DMS153 treated with DMSO at 0.1 percent for 48 hours (cell line): ENCODE data around the gene SF3B1.
"Not testable (repeated sequence)": the region's sequence is repeated elsewhere in the genome, so short reads cannot be mapped to it uniquely, and the experiment has no call there.

ENCODE experiments used
- DNase-seq: peaks from one replicate; lab custom pipeline; 2025; ENCODE audit not compliant: unreplicated experiment; lab: John Stamatoyannopoulos, UW

SF3B1 gene, protein sequence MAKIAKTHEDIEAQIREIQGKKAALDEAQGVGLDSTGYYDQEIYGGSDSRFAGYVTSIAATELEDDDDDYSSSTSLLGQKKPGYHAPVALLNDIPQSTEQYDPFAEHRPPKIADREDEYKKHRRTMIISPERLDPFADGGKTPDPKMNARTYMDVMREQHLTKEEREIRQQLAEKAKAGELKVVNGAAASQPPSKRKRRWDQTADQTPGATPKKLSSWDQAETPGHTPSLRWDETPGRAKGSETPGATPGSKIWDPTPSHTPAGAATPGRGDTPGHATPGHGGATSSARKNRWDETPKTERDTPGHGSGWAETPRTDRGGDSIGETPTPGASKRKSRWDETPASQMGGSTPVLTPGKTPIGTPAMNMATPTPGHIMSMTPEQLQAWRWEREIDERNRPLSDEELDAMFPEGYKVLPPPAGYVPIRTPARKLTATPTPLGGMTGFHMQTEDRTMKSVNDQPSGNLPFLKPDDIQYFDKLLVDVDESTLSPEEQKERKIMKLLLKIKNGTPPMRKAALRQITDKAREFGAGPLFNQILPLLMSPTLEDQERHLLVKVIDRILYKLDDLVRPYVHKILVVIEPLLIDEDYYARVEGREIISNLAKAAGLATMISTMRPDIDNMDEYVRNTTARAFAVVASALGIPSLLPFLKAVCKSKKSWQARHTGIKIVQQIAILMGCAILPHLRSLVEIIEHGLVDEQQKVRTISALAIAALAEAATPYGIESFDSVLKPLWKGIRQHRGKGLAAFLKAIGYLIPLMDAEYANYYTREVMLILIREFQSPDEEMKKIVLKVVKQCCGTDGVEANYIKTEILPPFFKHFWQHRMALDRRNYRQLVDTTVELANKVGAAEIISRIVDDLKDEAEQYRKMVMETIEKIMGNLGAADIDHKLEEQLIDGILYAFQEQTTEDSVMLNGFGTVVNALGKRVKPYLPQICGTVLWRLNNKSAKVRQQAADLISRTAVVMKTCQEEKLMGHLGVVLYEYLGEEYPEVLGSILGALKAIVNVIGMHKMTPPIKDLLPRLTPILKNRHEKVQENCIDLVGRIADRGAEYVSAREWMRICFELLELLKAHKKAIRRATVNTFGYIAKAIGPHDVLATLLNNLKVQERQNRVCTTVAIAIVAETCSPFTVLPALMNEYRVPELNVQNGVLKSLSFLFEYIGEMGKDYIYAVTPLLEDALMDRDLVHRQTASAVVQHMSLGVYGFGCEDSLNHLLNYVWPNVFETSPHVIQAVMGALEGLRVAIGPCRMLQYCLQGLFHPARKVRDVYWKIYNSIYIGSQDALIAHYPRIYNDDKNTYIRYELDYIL

DNA sequence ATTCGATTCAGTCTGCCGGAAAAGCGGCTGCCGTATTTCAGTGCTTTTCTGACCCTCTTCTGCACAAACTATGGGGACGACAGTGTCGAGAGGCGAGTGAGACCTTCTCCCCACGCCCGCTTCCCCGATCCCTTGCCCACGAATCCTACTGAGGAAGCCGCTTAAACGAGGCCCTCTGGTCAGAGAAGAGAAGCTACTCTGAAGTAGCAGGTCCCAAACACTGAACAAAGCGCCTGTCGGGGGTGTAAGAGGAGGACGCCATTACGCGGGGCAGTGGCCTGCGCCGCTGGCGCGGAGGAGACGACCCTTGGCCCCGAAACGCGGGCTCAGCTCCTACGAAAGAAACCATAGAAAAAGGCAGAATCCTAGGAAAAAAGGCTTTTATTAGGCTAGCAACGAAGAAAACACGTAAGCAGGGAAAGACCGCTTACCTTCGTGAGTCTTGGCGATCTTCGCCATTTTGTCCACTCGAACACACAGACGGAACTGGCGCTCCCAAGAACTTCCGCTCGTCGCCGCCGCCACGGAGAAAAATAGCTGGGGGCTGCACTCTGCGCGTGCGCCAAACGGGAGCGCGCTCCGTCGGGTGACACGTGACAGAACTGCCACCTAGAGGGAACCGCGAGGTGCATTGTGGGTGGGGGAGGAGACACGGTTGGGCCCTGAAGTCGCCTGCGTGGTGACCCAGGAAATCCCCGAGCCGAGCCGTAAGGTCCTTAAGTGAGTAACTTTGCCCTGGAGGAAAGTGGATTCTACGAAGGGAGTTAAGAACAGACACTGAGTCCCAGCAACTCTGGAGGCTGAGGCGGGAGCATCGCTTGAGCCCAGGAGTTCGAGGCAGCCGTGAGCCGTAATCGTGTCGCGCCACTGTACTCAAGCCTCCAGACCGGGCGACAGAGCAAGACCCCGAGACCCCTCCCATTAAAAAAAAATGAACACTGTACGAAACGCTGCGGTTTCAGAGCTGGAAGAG lies at the start of gene SF3B1:
Gene SF3B1, minus strand, starts transcription at position 488 of the 973 bp plus-strand sequence. Its CDS starts 29 bp downstream, at position 459.
- DNase-seq = peak; percentile 95

GRCh38 chr2:197484248-197484647 lies 49.4 kb upstream of the SF3B1 start:
- not testable (repeated sequence) for DNase-seq

DNA sequence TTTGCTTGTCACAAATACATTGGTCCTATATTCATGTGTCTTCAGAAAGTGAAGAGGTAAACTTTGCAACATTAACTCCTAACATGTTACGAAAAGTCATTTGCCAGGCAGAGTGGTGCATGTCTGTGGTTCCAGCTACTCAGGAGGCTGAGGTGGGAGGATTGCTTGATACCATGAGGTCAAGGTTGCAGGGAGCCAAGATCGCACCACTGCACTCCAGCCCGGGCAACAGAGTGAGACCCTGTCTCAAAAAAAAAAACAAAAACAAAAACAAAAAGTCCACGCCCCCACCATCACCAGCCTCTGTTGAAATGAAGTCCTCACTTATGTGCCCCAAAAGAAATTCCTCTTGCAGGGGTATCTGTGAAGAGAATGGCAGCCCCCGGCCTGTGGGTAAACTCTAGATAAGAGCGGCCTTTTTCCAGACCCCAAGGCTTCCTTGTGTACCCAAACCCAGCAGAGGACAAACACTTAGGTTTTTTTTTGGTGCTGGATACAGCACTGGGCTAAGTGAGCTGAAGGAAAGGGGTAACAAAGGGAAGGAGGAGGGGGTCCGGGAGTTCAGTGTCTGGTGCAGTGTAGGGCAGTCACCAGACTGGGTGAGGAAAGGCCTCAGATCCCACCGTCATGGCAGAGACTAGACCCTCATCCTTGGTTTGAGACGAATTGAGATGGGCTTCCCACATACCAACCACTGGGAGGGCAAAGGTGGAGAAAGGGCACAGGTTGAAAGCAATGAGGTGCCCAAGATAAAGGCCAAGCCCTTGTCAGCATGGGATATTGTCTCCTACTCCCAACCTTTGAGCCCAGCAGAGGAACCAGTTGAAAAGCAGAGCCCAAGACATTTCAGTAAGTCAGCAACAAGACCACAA lies 45.6 kb upstream of the SF3B1 start:
- DNase-seq = no peak

DNA sequence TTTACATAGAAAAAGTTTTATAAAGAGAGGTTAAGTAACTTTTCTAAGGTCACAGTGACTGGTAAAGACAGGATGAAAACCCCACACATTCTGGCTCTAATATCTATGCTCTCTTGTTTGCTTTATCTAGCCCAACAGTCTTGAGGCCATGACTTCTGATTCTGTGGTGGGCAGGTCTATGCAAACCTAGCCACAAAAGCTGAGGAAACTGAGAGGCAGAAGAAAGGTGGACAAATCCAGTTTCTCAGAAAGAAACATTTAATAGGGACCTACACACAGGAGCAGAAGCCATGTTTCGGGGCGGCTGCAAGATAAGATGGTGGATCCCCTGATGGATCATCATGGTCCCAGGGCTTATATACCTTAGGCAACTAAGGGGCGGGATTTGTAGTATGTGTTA lies 43.0 kb upstream of the SF3B1 start:
- no peak for DNase-seq

DNA sequence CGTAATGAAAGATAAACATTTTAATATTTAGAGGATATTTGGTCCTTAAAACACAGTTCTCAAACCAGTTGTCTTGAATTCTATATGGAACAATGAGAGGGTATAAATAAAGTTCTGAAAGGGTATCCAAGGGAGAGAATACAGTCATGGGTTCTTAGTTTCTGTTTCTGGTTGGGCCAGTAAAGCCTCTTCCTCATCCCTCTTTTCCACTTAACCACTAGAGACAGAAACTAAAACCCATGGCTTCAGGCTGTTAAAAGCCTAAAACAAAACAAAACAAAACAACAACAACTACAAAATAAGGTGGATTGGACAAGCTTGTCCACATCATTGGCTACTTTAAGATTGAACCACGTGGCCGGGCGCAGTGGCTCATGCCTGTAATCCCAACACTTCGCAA lies 37.3 kb upstream of the SF3B1 start:
- DNase-seq = no peak

- DNase-seq = no peak
Measured at GRCh38 chr2:197464175-197464574, 29.3 kb upstream of the SF3B1 start.

- DNase-seq = no peak
Measured at GRCh38 chr2:197461057-197461456, 26.2 kb upstream of the SF3B1 start.

DNA sequence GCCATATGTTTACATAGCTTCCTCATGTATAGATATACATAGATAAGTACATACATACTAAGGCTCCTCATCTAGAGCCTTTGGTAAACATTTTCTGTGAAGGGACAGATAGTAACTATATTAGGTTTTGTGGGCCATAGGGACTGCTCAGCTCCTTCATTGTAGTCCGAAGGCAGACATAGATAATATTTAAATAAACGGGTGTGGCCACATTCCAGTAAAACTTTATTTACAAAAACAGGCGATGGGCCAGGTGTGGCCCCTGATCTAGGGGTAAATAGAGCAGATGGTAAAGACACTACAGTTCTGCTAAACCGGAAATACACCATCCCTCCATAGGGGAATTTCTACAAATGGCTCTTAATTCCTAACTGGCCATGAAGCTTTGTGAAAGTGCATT lies 25.8 kb upstream of the SF3B1 start:
- DNase-seq = no peak

- no peak for DNase-seq
Measured at GRCh38 chr2:197455428-197455827, 20.6 kb upstream of the SF3B1 start.

- DNase-seq = no peak
Measured at GRCh38 chr2:197454923-197455322, 20.1 kb upstream of the SF3B1 start.

DNA sequence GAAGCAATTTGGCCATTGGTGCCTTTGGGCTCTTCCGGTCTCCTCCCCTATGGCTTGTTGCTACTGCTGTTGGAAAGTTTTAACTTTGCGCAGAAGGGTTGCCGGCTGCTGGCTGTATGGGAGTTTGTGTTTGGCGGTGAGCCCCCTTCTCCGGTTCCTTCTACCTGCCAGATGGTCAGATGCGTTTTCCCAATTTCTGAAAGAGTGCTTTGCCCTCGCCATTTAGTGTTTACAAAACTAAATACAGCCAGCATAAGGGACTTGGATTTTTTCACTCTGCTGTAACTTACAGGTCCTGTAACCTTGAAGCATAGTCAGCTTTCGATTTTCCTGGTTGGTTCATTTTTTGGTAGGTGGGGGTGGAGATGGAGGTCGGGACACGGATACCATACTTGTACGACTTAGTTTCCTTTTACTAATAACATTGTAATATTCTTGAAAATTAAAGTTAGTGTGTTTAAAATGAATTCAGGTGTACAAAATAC lies 19.1 kb upstream of the SF3B1 start:
- DNase-seq = no peak

- peak; percentile 97 for DNase-seq
Measured at GRCh38 chr2:197453123-197453913, 18.5 kb upstream of the SF3B1 start, which contains the start of gene COQ10B. COQ10B (plus strand) TSS chr2:197453552; CDS start chr2:197453561, 9 bp downstream.

DNA sequence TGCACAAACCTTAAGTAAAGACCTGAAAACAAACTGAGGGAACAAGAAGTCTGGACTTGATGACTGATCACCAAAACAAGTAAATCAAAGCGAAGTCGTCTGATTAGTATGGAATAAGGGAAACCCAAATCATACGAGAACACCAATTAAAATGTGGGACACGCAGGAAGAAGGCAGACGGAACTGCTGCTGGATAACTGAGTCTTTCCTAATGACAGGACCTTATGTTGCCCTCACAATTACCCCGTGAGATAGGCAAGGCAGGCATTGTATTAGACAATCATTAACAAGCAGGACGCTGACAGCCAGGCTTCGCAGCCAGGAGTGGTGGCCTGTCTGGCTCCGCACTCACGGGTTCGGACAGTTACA lies 17.9 kb upstream of the SF3B1 start:
- no peak for DNase-seq

- not testable (repeated sequence) for DNase-seq
Measured at GRCh38 chr2:197450935-197451358, 16.1 kb upstream of the SF3B1 start.

DNA sequence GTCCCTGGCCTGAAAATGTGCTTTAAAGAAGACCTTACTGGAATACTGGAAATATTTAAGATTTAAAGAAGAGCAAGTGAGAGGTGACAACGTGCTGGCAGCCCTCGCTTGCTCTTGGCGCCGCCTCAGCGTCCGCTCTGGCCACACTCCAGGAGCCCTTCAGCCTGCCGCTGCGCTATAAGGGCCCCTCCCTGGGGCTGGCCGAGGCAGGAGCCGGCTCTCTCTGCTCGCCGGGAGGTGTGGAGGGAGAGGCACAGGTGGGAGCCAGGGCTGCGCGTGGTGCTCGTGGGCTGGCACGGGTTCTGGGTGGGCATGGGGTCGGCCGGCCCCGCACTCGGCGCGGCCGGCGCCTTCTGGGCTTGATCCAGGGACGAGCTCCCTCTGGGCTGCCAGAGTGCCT lies 15.6 kb upstream of the SF3B1 start:
- no peak for DNase-seq

DNA sequence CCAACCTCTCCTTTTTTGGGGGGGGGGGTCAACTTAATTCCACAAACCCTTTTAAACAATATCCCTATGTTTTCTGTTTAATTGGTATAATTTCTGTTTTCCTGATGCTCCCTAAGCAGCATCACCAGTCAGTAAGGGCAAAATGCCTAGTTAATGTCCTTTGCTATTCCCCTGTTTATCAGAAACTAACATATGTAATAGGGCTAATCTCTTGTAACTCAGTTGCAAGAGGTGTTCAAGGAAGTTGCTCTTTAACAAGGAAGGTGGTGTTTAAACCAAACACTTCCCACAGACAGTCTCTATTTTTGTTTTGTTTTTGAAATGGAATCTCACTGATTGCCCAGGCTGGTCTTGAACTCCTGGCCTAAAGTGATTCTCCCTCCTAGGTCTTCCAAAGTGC lies 12.0 kb upstream of the SF3B1 start:
- DNase-seq = no peak

DNA sequence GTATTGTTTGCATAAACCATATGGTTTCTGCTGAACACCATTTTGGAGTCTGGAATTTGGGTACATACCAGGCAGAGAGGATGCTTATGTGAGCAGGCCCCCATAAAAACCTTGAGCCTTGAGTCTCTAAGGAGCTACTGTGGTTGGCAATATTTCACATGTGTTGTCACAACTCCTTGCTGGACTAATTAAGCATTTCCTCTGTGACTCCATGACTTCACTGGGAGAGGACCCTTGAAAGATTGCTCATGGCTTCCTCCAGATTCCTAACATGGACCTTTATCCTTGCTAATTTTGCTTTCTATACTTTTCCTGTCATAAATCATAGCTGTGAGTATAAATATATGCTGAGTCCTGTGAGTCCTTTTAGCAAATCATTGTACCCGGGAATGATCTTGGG lies 10.9 kb upstream of the SF3B1 start:
- no peak for DNase-seq

- DNase-seq = no peak
Measured at GRCh38 chr2:197442857-197443256, 8.0 kb upstream of the SF3B1 start.
